Body of pancreas (tissue), 4 donors: Measurements from ENCODE around the gene LONRF2. TPM values are rescaled to one million over a fixed set of nuclear protein-coding genes. Genes with fewer than 3 reads are reported as not detected.

ENCODE experiments used
- ATAC-seq: fragments of 150-250 bp; one replicate; pipeline ENCODE4 v1.9.1; 2016
- DNase-seq, 4 donors: peaks; one replicate each; pipeline ENCODE4 v3.0.0-alpha.2; 2019
- H3K27ac ChIP-seq, 4 donors: fragments of 200-600 bp; sonication (generic); 1 replicate in 3 of 4; 2 replicates in 1 of 4; pipeline versions ENCODE4 v1.5.1 to v1.6.1; 2016 to 2019; ENCODE audit warnings: mild to moderate bottlenecking in 1 of 4, mixed read lengths in 1 of 4, moderate library complexity in 1 of 4
- H3K27me3 ChIP-seq, 2 donors: fragments of 200-600 bp; sonication (generic); one replicate each; pipeline ENCODE4 v1.6.0; 2016; ENCODE audit warnings: mild to moderate bottlenecking in 1 of 2
- H3K36me3 ChIP-seq, 2 donors: fragments of 200-600 bp; sonication (generic); replicated peaks in 1 of 2; 2 replicates each; pipeline ENCODE4 v1.5.1; 2016; ENCODE audit warnings: low read depth in 2 of 2; ENCODE audit not compliant: insufficient read depth in 1 of 2
- H3K4me1 ChIP-seq: fragments of 200-600 bp; sonication (generic); one replicate; pipeline ENCODE4 v1.6.0; 2016
- H3K4me3 ChIP-seq, 2 donors: fragments of 200-600 bp; sonication (generic); 1 replicate in 1 of 2; 2 replicates in 1 of 2; pipeline ENCODE4 v1.5.1; 2016 to 2019
- H3K9me3 ChIP-seq, 3 donors: fragments of 200-600 bp; sonication (generic); 1 replicate in 2 of 3; 2 replicates in 1 of 3; pipeline ENCODE4 v1.5.1; 2016
- POLR2A ChIP-seq, 3 donors: fragments of 450-650 bp; IDR thresholded peaks; one replicate each; pipeline ENCODE4 v1.6.1; 2016; ENCODE audit warnings: antibody characterized with exemption in 3 of 3, mild to moderate bottlenecking in 2 of 3
- WGBS, 2 donors: methylation state at CpG; one replicate each; pipeline ENCODE4 v1.1.5; 2017; 5-methylcytosine and 5-hydroxymethylcytosine counted together
- intact Hi-C: fragments of 100-400 bp; cut with DNase I; formaldehyde crosslinking; loops from one replicate; pipeline ENCODE4 v1.15.1; 2023
- total RNA-seq, 2 donors: library from RNA; depleted of rRNA; stranded (reverse); fragments of >200 nt; gene quantifications; one replicate each; pipeline ENCODE4 v1.1.0, GENCODE V29; 2016
- TF ChIP-seq, protein P1 (sequence below), 7 experiments: fragments of 450-650 bp in 4 of 7; fragments of 200-600 bp in 3 of 7; sonication (generic) in 3 of 7; IDR thresholded peaks; one replicate each; pipeline ENCODE4 v1.5.1; 2016 to 2019; ENCODE audit warnings: antibody characterized with exemption in 7 of 7

LONRF2 gene
- total RNA-seq, 2 donors from 2014 or later = 12.5 to 14.2 TPM

DNA sequence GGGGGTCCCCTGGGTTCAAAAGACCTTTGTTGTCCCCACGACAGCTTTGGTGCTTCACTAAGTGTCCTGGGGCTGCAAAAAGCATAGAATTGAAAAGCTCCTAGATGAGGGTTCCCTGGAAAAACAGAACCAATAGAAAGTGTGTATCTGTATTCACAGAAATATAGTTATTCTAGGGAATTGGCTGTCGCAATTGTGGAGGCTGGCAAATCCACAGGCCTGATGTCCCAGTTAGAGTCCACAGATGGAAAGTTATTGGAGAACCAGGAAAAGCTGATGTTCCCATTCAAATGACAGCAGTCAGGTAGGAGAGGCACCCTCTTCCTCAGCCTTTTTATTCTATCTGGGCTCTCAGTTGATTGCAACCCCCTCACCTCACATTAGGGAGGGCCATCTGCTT, 65.5 kb downstream of the LONRF2 start:
- H3K27me3 ChIP-seq = no peaks in the 10 kb centered on the region
- no peak for ATAC-seq
- H3K4me1 ChIP-seq = no peaks in the 10 kb centered on the region
- DNase-seq = no peak
- no peak overlapping the region for H3K27ac ChIP-seq
- TF ChIP-seq POLR2A (IDR thresholded peaks at IDR 0.05) = no peak
- TF ChIP-seq, protein P1, sequence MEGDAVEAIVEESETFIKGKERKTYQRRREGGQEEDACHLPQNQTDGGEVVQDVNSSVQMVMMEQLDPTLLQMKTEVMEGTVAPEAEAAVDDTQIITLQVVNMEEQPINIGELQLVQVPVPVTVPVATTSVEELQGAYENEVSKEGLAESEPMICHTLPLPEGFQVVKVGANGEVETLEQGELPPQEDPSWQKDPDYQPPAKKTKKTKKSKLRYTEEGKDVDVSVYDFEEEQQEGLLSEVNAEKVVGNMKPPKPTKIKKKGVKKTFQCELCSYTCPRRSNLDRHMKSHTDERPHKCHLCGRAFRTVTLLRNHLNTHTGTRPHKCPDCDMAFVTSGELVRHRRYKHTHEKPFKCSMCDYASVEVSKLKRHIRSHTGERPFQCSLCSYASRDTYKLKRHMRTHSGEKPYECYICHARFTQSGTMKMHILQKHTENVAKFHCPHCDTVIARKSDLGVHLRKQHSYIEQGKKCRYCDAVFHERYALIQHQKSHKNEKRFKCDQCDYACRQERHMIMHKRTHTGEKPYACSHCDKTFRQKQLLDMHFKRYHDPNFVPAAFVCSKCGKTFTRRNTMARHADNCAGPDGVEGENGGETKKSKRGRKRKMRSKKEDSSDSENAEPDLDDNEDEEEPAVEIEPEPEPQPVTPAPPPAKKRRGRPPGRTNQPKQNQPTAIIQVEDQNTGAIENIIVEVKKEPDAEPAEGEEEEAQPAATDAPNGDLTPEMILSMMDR (IDR thresholded peaks at IDR 0.05) = no peak
- H3K36me3 ChIP-seq = no peaks in the 10 kb centered on the region
- no peaks in the 10 kb centered on the region for H3K9me3 ChIP-seq
- intact Hi-C loops = no loop called here
- no peak overlapping the region for H3K4me3 ChIP-seq
- WGBS, 2 donors = 62 to 79% methylated on average over 2 of the region's 2 CpGs

DNA sequence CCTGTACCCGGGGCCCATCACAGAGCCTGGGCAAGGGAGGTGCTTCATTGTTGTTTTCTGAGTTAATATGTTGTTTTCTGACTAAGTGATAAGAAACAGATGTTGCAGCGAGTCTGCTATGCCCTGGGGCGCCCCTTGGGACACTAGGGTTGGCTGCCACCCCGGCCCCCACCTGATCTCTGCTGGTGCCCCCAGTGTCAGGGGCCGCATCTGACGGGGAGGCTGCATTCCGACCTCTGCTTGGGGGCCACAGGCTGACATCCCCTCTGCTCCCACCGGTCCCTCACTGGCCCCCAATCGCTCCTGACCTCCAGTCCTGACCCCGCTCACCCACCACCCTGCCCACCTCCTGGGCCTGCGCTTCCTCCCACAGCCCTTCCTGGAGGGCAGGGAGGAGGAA, 65.9 kb downstream of the LONRF2 start:
- no peak for DNase-seq
- TF ChIP-seq, protein P1 (IDR thresholded peaks at IDR 0.05) = no peak
- no peak for TF ChIP-seq POLR2A (IDR thresholded peaks at IDR 0.05)
- intact Hi-C loops = no loop called here
- Histone ChIP-seq H3K4me1 (no peaks in the 10 kb centered on the region), H3K9me3 (no peaks in the 10 kb centered on the region), H3K36me3 (no peaks in the 10 kb centered on the region), H3K4me3 (no peak overlapping the region), H3K27ac (no peak overlapping the region), H3K27me3 (no peaks in the 10 kb centered on the region)
- ATAC-seq = no peak
- 83 to 88% methylated on average over 9 to 11 of the region's 11 CpGs for WGBS, 2 donors

DNA sequence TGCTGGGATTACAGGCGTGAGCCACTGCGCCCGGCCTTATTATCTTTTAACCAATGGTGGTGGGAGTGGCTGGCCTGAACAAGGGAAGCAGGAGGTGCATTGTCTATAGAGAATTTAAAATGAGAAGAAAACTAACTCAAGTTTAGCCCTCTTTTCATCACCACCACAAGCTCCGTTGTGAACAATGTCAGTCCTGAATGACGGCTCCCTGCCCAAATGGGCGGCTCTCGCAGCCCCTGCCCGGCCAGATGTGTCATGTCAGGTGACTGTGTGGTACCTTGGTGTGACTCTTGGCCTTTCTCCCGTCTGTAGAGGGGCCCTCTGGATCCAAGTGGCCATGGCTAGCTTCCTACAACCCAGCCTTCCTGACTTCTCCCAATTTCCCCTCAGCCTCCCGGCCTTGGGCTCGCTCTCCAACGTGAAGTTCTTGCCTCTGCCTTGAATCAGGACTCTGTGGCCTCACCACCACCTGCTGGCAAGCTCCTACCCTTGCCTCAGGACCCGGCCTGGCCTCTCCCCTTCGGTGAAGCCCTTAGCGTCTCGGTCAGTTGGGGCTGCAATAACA, 67.6 kb downstream of the LONRF2 start:
- Histone ChIP-seq H3K4me1 (no peaks in the 10 kb centered on the region), H3K27ac (no peak overlapping the region), H3K4me3 (no peak overlapping the region), H3K9me3 (no peaks in the 10 kb centered on the region), H3K27me3 (no peaks in the 10 kb centered on the region), H3K36me3 (no peaks in the 10 kb centered on the region)
- TF ChIP-seq, protein P1 (IDR thresholded peaks at IDR 0.05) = no peak
- TF ChIP-seq POLR2A (IDR thresholded peaks at IDR 0.05) = no peak
- DNase-seq = no peak
- 73 to 80% methylated on average over 13 to 16 of the region's 16 CpGs for WGBS, 2 donors
- intact Hi-C loops = no loop called here
- ATAC-seq = no peak

DNA sequence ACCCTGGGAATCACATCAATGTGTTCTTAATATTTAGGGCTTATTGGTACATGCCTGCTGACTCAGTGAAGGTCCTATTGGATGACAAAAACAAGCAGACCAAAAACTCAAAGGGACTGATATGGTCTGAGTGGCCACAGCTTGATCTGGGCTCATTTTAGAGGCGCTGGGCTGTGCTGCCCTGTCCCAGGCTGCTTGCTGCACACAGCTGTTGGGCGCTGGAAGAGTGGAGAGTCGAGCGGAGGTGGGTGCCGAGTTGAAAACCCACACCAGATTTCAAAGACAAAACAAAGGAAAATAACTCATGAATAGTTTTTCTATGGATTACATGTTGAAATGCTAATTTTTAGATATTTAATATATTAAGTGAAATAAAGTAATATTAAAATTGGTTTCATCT, 68.5 kb downstream of the LONRF2 start:
- DNase-seq = no peak
- H3K4me3 ChIP-seq = no peak overlapping the region
- intact Hi-C loops = no loop called here
- H3K36me3 ChIP-seq = no peaks in the 10 kb centered on the region
- no peaks in the 10 kb centered on the region for H3K9me3 ChIP-seq
- TF ChIP-seq, protein P1 (IDR thresholded peaks at IDR 0.05) = no peak
- TF ChIP-seq POLR2A (IDR thresholded peaks at IDR 0.05) = no peak
- H3K27me3 ChIP-seq = no peaks in the 10 kb centered on the region
- ATAC-seq = no peak
- 83 to 86% methylated on average over 5 of the region's 5 CpGs for WGBS, 2 donors
- H3K4me1 ChIP-seq = no peaks in the 10 kb centered on the region
- H3K27ac ChIP-seq = no peak overlapping the region
